ENCODE measurements around the gene YIPF4. TPM values are rescaled to one million over a fixed set of nuclear protein-coding genes. Genes with fewer than 3 reads are reported as not detected.
A peak's percentile ranks its signal among the peaks of the same experiment; 100 is the strongest.

Gene YIPF4
- total and polyA plus RNA-seq, 2 of the 8 experiments (the other 6 are each of a cell fraction or from before 2014, with no cell fraction given) = 2.9 to 21.4 TPM

DNA sequence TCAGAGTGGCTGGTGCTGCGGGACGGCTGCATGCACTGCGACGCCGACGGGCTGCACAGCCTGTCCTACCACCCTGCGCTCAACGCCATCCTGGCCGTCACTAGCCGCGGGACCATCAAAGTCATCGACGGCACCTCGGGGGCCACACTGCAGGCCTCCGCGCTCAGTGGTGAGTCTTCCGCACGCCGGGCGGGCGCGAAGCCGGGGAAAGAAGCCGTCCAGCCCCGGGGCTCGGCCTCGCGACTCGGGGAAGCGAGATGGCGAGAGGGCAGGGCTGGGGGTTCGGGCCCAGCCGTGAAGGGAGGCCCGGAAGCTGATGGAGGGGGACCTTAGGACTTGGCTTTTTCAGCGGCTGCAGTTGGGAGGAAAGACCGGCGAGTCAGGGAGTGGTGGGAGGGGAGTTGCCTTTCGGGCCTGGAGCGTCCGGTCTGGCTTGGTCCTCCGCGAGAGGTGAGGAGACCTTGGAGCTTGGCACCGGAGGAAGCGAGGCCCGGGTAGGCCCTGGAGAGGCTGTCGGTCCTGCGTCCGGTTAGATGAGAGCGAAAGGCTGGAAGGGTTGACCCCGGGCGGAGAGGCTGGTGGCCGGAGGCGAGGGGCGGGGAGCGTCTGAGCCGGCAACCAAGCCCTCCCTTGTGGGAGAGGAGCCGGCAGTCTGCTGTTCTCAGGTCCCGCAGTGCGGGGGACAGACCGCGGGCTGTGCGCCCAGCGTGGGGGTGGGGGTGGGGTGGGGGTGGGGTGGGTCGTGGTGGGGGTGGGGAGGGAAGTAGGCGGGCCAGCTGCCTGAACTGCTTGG lies 79.8 kb downstream of the YIPF4 start (continued):
- TF ChIP-seq HDAC2 (IDR thresholded peaks at IDR 0.05; ENCODE audit: borderline replicate concordance in 1 of 2, low read depth in 2 of 2, low read length in 2 of 2) (peak in 1 of 2 experiments; percentile 26; a peak in 1 of 4 replicates), NRF1 (IDR thresholded peaks at IDR 0.05; ENCODE audit: low read depth, low read length) (no peak), ASH2L (IDR thresholded peaks at IDR 0.05; ENCODE audit: low read length) (no peak), ZNF274 (IDR thresholded peaks at IDR 0.05; ENCODE audit: borderline replicate concordance, extremely low read depth, low read length) (no peak), KDM1A (IDR thresholded peaks at IDR 0.05; ENCODE audit: borderline replicate concordance, low read length) (no peak), CREB1 (IDR thresholded peaks at IDR 0.05) (no peak), BACH1 (IDR thresholded peaks at IDR 0.05; ENCODE audit: low read length) (no peak), SRF (IDR thresholded peaks at IDR 0.05; ENCODE audit: low read depth, low read length) (no peak), CEBPB (IDR thresholded peaks at IDR 0.05; ENCODE audit: low read depth, low read length) (no peak), SAP30 (IDR thresholded peaks at IDR 0.05; ENCODE audit: insufficient read depth, insufficient replicate concordance, low read length) (peak; percentile 25), BCL11A (IDR thresholded peaks at IDR 0.05; ENCODE audit: low read depth in 2 of 2, low read length in 2 of 2) (no peak), TEAD4 (IDR thresholded peaks at IDR 0.05; ENCODE audit: low read depth, low read length) (no peak), RBBP5 (IDR thresholded peaks at IDR 0.05; ENCODE audit: borderline replicate concordance, low read depth, low read length) (no peak), NANOG (IDR thresholded peaks at IDR 0.05; ENCODE audit: insufficient read depth, low read depth, low read length, poor library complexity, severe bottlenecking) (no peak), TAF1 (IDR thresholded peaks at IDR 0.05; ENCODE audit: low read depth, low read length) (no peak), POU5F1 (IDR thresholded peaks at IDR 0.05; ENCODE audit: low read depth, low read length) (no peak), SP4 (IDR thresholded peaks at IDR 0.05; ENCODE audit: low read length) (no peak), EZH2 (IDR thresholded peaks at IDR 0.05; ENCODE audit: low read depth, low read length, severe bottlenecking) (no peak), CHD2 (IDR thresholded peaks at IDR 0.05; ENCODE audit: low read length) (no peak), JUN (IDR thresholded peaks at IDR 0.05; ENCODE audit: low read depth, low read length) (no peak)
- TF ChIP-seq, protein P1, sequence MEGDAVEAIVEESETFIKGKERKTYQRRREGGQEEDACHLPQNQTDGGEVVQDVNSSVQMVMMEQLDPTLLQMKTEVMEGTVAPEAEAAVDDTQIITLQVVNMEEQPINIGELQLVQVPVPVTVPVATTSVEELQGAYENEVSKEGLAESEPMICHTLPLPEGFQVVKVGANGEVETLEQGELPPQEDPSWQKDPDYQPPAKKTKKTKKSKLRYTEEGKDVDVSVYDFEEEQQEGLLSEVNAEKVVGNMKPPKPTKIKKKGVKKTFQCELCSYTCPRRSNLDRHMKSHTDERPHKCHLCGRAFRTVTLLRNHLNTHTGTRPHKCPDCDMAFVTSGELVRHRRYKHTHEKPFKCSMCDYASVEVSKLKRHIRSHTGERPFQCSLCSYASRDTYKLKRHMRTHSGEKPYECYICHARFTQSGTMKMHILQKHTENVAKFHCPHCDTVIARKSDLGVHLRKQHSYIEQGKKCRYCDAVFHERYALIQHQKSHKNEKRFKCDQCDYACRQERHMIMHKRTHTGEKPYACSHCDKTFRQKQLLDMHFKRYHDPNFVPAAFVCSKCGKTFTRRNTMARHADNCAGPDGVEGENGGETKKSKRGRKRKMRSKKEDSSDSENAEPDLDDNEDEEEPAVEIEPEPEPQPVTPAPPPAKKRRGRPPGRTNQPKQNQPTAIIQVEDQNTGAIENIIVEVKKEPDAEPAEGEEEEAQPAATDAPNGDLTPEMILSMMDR (IDR thresholded peaks at IDR 0.05; ENCODE audit: control extremely low read depth in 1 of 3, insufficient read depth in 1 of 3, low read depth in 1 of 3, low read length in 3 of 3) = no peak
- TF ChIP-seq, protein P2, sequence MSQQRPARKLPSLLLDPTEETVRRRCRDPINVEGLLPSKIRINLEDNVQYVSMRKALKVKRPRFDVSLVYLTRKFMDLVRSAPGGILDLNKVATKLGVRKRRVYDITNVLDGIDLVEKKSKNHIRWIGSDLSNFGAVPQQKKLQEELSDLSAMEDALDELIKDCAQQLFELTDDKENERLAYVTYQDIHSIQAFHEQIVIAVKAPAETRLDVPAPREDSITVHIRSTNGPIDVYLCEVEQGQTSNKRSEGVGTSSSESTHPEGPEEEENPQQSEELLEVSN (IDR thresholded peaks at IDR 0.05) = no peak

Data from H1 (cell line).